ENCODE results near the gene PACSIN1. TPM values are rescaled to one million over a fixed set of nuclear protein-coding genes. Genes with fewer than 3 reads are reported as not detected.
A peak's percentile ranks its signal among the peaks of the same experiment; 100 is the strongest.

PACSIN1 gene
- total and polyA plus RNA-seq, 8 donors, result under 0.01 to 2.2 (median 0.49) TPM; not detected in 2

- no peak overlapping the region for H3K27ac ChIP-seq
- no peaks in the 10 kb centered on the region for H3K27me3 ChIP-seq
- intact Hi-C loops (cut with DNase I; ENCODE audit: low total_unique reads), result loop anchor here (5.0 kb wide), 1 partner anchor 79 kb away; no protein-coding TSS in a partner anchor
- TF ChIP-seq POLR2AphosphoS5 (IDR thresholded peaks at IDR 0.05) (no peak), EP300 (IDR thresholded peaks at IDR 0.05) (no peak), POLR2A (IDR thresholded peaks at IDR 0.05) (no peak), CTCF (IDR thresholded peaks at IDR 0.05) (no peak)
- WGBS, 5 donors, result 78 to 87% (median 79%) methylated on average over 12 of the region's 12 CpGs
- no peak overlapping the region for H3K4me3 ChIP-seq
- no peaks in the 10 kb centered on the region for H3K36me3 ChIP-seq
- H3K4me1 ChIP-seq, result peaks cover 6 to 27% (median 12%) of the 10 kb centered on the region in 4 donors
- DNase-seq, result no peak
- H3K9me3 ChIP-seq, result no peaks in the 10 kb centered on the region
Measured at GRCh38 chr6:34527751-34528670, 62.1 kb downstream of the PACSIN1 start.

GRCh38 chr6:34528996-34529664 is 63.3 kb downstream of the PACSIN1 start:
- Histone ChIP-seq H3K36me3 (no peaks in the 10 kb centered on the region), H3K27ac (no peak overlapping the region), H3K27me3 (no peaks in the 10 kb centered on the region), H3K4me1 (peaks cover 6 to 28% (median 12%) of the 10 kb centered on the region in 4 donors), H3K4me3 (no peak overlapping the region), H3K9me3 (no peaks in the 10 kb centered on the region)
- TF ChIP-seq POLR2AphosphoS5 (IDR thresholded peaks at IDR 0.05), result no peak
- no peak for TF ChIP-seq CTCF (IDR thresholded peaks at IDR 0.05)
- no peak for TF ChIP-seq EP300 (IDR thresholded peaks at IDR 0.05)
- no peak for TF ChIP-seq POLR2A (IDR thresholded peaks at IDR 0.05)
- intact Hi-C loops (cut with DNase I; ENCODE audit: low total_unique reads), result loop anchor here (5.0 kb wide), 1 partner anchor 78 kb away; no protein-coding TSS in a partner anchor
- DNase-seq, result no peak
- WGBS, 5 donors, result 81 to 92% (median 90%) methylated on average over 8 of the region's 8 CpGs

GRCh38 chr6:34529665-34530327 is 63.9 kb downstream of the PACSIN1 start:
- intact Hi-C loops (cut with DNase I; ENCODE audit: low total_unique reads), result loop anchor here (5.0 kb wide), 1 partner anchor 78 kb away; no protein-coding TSS in a partner anchor

More at GRCh38 chr6:34529665-34530327, 63.9 kb downstream of the PACSIN1 start:
- 38 to 61% (median 46%) methylated on average over 9 to 10 of the region's 10 CpGs for WGBS, 5 donors
- Histone ChIP-seq H3K27me3 (no peaks in the 10 kb centered on the region), H3K9me3 (no peaks in the 10 kb centered on the region), H3K4me3 (no peak overlapping the region), H3K4me1 (peaks cover 6 to 35% (median 14%) of the 10 kb centered on the region in 4 donors), H3K27ac (no peak overlapping the region), H3K36me3 (no peaks in the 10 kb centered on the region)
- peak; percentile 72 to 76 for DNase-seq
- TF ChIP-seq CTCF (IDR thresholded peaks at IDR 0.05), result peak in 3 of 7 experiments; percentile 13 to 78 (median 51)
- no peak for TF ChIP-seq EP300 (IDR thresholded peaks at IDR 0.05)

All from stomach (tissue), 9 donors.